OCI-LY7 (cell line): ENCODE results near the gene HOXC4. TPM values are rescaled to one million over a fixed set of nuclear protein-coding genes. Genes with fewer than 3 reads are reported as not detected.

ENCODE experiments used
- BruUV-seq: library from RNA; stranded (reverse); fragments of 400-500 nt; replicated peaks from 2 replicates; lab custom pipeline; 2021; lab: Mats Ljungman, UMichigan
- CTCF ChIA-PET: fragments of 300-600 bp; sonication (Branson Sonifier 250); formaldehyde crosslinking; loops from one replicate; lab custom pipeline; 2022; ENCODE audit warnings: antibody characterized with exemption; ENCODE audit not compliant: unreplicated experiment; lab: Charles Lee
- POLR2A ChIA-PET: fragments of 300-600 bp; sonication (Branson Sonifier 250); formaldehyde crosslinking; loops from one replicate; lab custom pipeline; 2022; ENCODE audit warnings: antibody characterized with exemption; lab: Charles Lee
- DNase-seq: peaks from one replicate; pipeline ENCODE4 v3.0.0-alpha.2; 2015; ENCODE audit warnings: low spot score
- H2AFZ ChIP-seq: fragments of 200-600 bp; sonication (generic), shearing (Covaris generic); 2 replicates; pipeline ENCODE4 v1.6.1; 2014; ENCODE audit warnings: mild to moderate bottlenecking, antibody characterized with exemption, low read length, moderate library complexity
- H3K27ac ChIP-seq: fragments of 200-600 bp; sonication (generic); 2 replicates; pipeline ENCODE4 v1.5.1; 2014; ENCODE audit warnings: mixed run types, low read depth, mild to moderate bottlenecking, moderate library complexity, low read length, inconsistent platforms; ENCODE audit not compliant: poor library complexity, severe bottlenecking
- H3K36me3 ChIP-seq: fragments of 200-600 bp; sonication (generic); 2 replicates; pipeline ENCODE4 v1.6.1; 2014; ENCODE audit warnings: mild to moderate bottlenecking, antibody characterized with exemption, low read length, moderate library complexity, mixed read lengths; ENCODE audit not compliant: insufficient read depth
- H3K4me1 ChIP-seq: fragments of 200-600 bp; sonication (generic); 2 replicates; pipeline ENCODE4 v1.5.1; 2014; ENCODE audit warnings: mild to moderate bottlenecking, low read length; ENCODE audit not compliant: insufficient read depth, poor library complexity, severe bottlenecking
- H3K4me2 ChIP-seq: fragments of 200-600 bp; sonication (generic); 2 replicates; pipeline ENCODE4 v1.6.1; 2014; ENCODE audit warnings: mild to moderate bottlenecking, low read length
- H3K4me3 ChIP-seq: fragments of 200-600 bp; sonication (generic); 2 replicates; pipeline ENCODE4 v1.5.1; 2014; ENCODE audit warnings: mild to moderate bottlenecking, low read depth, low read length; ENCODE audit not compliant: poor library complexity, severe bottlenecking
- H3K79me2 ChIP-seq: fragments of 200-600 bp; sonication (generic); 2 replicates; pipeline ENCODE4 v1.6.1; 2016; ENCODE audit warnings: low read depth, mild to moderate bottlenecking, low read length, moderate library complexity, mixed read lengths; ENCODE audit not compliant: insufficient read depth
- H3K9me2 ChIP-seq: fragments of 200-600 bp; sonication (generic); 2 replicates; pipeline ENCODE4 v1.6.1; 2016; ENCODE audit warnings: mild to moderate bottlenecking, low read length, mixed read lengths; ENCODE audit not compliant: insufficient read depth
- H3K9me3 ChIP-seq: fragments of 200-600 bp; sonication (generic); 2 replicates; pipeline ENCODE4 v1.6.1; 2014; ENCODE audit warnings: mild to moderate bottlenecking, mixed run types, low read length, mixed read lengths
- H4K20me1 ChIP-seq: fragments of 200-600 bp; sonication (generic); 2 replicates; pipeline ENCODE4 v1.6.1; 2014; ENCODE audit warnings: mild to moderate bottlenecking, antibody characterized with exemption, low read length, moderate library complexity, mixed read lengths; ENCODE audit not compliant: insufficient read depth
- EZH2phosphoT487 ChIP-seq: fragments of 200-600 bp; sonication (generic); IDR thresholded peaks from 2 replicates; pipeline ENCODE4 v1.6.1; 2018; ENCODE audit warnings: low read depth, borderline replicate concordance, mild to moderate bottlenecking, mixed run types, antibody characterized with exemption, low read length, moderate library complexity, mixed read lengths
- intact Hi-C: fragments of 100-400 bp; cut with micrococcal nuclease; formaldehyde crosslinking; loops from one replicate; pipeline ENCODE4 v1.10.0; 2022; ENCODE audit not compliant: unreplicated experiment
- total RNA-seq, 2 experiments: library from RNA; depleted of rRNA in 1 of 2; stranded (reverse); fragments of >200 nt in 1 of 2; shearing (Covaris generic) in 1 of 2; gene quantifications; 2 replicates each; pipeline ENCODE4 v1.2.3, GENCODE V29; 2014 to 2022
- TF ChIP-seq, protein P1 (sequence below): fragments of 200-600 bp; sonication (generic); conservative IDR thresholded peaks from 2 replicates; pipeline ENCODE4 v1.5.1; 2014; ENCODE audit warnings: mild to moderate bottlenecking, antibody characterized with exemption, low read length, moderate library complexity, mixed read lengths

Gene HOXC4
- total RNA-seq, 2 experiments from 2014 or later: 7.1 to 20.0 TPM

DNA sequence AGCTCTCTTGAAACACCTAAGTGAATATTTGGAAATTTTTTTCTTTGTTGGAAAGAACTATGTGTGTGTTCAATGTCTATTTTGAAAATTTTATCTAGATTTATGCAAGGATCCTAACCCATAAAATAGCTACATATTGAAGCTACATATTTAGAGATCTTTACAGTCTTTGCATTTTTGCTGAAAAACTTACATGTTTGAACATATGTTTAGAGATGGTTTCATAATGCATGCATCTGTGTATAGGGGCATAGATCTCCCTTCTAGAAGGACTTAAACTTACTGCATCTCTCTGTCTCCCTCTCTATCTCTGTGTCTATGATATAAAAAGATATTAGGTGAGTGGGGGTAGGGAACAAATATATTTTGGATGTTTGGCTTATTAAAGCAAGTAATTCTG lies 8.2 kb upstream of the HOXC4 start:
- Histone ChIP-seq H3K4me1 (peaks cover 23% of the 10 kb centered on the region), H3K9me2 (no peaks in the 10 kb centered on the region), H3K27ac (no peak overlapping the region), H3K36me3 (no peaks in the 10 kb centered on the region), H3K4me2 (no peak overlapping the region), H4K20me1 (no peaks in the 10 kb centered on the region), H3K79me2 (no peaks in the 10 kb centered on the region), H2AFZ (no peak overlapping the region), H3K9me3 (no peaks in the 10 kb centered on the region), H3K4me3 (no peak overlapping the region)
- ChIA-PET CTCF (interaction anchor here (0.5 kb wide), 1 partner anchor 33 kb away, joined by 7 read pairs; no protein-coding TSS in a partner anchor), POLR2A (interaction anchor here (2.5 to 2.8 kb wide), 2 partner anchors 8 to 28 kb away, joined by 8 to 32 read pairs; partner anchors contain the start of gene HOXC4)
- TF ChIP-seq, protein P1, sequence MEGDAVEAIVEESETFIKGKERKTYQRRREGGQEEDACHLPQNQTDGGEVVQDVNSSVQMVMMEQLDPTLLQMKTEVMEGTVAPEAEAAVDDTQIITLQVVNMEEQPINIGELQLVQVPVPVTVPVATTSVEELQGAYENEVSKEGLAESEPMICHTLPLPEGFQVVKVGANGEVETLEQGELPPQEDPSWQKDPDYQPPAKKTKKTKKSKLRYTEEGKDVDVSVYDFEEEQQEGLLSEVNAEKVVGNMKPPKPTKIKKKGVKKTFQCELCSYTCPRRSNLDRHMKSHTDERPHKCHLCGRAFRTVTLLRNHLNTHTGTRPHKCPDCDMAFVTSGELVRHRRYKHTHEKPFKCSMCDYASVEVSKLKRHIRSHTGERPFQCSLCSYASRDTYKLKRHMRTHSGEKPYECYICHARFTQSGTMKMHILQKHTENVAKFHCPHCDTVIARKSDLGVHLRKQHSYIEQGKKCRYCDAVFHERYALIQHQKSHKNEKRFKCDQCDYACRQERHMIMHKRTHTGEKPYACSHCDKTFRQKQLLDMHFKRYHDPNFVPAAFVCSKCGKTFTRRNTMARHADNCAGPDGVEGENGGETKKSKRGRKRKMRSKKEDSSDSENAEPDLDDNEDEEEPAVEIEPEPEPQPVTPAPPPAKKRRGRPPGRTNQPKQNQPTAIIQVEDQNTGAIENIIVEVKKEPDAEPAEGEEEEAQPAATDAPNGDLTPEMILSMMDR: no peak
- TF ChIP-seq EZH2phosphoT487: no peak
- no TSS peak for BruUV-seq
- no peak for DNase-seq
- intact Hi-C loops: no loop called here

DNA sequence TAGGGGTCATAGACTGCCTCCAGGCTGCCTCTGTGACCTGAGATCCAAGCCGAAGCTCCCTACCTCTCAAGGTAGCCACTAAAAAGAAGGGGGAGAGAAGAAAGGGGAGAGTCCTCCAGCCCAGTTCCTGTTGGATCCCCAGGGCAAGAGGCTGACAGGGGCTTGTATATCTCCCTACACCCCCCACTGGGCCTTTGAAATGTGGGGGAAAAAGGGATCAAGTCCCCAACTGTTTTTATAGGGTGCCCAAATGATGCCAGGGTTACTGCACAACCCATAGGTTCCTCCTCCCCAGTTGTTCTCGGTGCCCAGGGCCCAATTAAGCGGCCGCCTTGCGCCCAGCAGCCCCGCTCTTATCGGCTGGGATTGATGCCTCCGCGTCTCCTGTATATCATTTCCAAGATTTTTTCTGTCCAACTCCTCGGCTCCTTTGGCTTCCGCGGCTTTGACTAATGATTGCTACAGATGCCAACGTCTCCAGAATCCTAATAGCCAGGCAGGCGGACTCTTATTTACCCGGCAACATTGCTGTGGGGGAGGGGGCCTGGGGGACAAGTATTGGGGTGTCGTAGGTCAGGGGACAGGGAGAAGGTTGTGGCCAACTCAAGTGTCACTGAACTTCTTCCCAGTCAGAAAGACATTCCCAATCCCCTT lies 7.6 kb upstream of the HOXC4 start:
- no peaks in the 10 kb centered on the region for H3K36me3 ChIP-seq
- intact Hi-C loops: no loop called here
- peaks cover 24% of the 10 kb centered on the region for H3K4me1 ChIP-seq
- H3K9me3 ChIP-seq: no peaks in the 10 kb centered on the region
- no peak overlapping the region for H2AFZ ChIP-seq
- POLR2A ChIA-PET: no interaction called here
- no peaks in the 10 kb centered on the region for H3K9me2 ChIP-seq
- H3K4me2 ChIP-seq: no peak overlapping the region
- no peak overlapping the region for H3K4me3 ChIP-seq
- no peaks in the 10 kb centered on the region for H3K79me2 ChIP-seq
- TF ChIP-seq, protein P1: no peak
- no peak for TF ChIP-seq EZH2phosphoT487
- H4K20me1 ChIP-seq: no peaks in the 10 kb centered on the region
- BruUV-seq: no TSS peak
- CTCF ChIA-PET: no interaction called here
- no peak for DNase-seq
- H3K27ac ChIP-seq: no peak overlapping the region

DNA sequence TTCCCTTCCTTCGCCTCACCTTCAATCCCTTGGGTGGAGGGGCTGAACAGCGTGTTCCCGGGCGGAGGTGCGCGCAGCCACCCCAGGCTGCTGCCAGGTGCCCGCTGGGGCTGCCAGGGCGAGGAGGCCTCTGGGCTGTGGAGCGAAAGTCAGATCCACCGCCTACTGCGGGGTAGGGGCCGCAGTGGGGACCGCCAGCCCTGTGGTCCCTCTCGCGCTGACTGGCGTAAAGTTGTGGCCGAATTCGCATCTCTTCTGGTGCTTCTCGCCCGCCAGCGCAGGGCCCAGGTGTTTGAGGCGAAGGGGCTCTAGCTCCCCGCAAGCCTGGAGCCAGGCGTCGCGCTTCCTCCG lies 6.9 kb upstream of the HOXC4 start:
- intact Hi-C loops: no loop called here
- Histone ChIP-seq H3K79me2 (no peaks in the 10 kb centered on the region), H3K9me3 (no peaks in the 10 kb centered on the region), H3K36me3 (no peaks in the 10 kb centered on the region), H3K9me2 (no peaks in the 10 kb centered on the region), H3K27ac (no peak overlapping the region), H3K4me1 (peaks cover 32% of the 10 kb centered on the region), H3K4me2 (no peak overlapping the region), H3K4me3 (no peak overlapping the region), H2AFZ (no peak overlapping the region), H4K20me1 (no peaks in the 10 kb centered on the region)
- ChIA-PET CTCF (no interaction called here), POLR2A (no interaction called here)
- BruUV-seq: no TSS peak
- DNase-seq: no peak
- TF ChIP-seq, protein P1: no peak
- TF ChIP-seq EZH2phosphoT487: no peak
